Fibroblast of mammary gland (primary cell): ENCODE results near the gene VAV1.
"Not testable (repeated sequence)": the region's sequence is repeated elsewhere in the genome, so short reads cannot be mapped to it uniquely, and the experiment has no call there.

Experiments
- DNase-seq: peaks from one replicate; pipeline ENCODE4 v3.0.0-alpha.2; 2010; ENCODE audit warnings: low read depth
- H3K4me3 ChIP-seq: 2 replicates; pipeline ENCODE4 v1.5.1; 2011; ENCODE audit warnings: low read depth, mild to moderate bottlenecking, low read length, moderate library complexity; ENCODE audit not compliant: control insufficient read depth
- CTCF ChIP-seq: conservative IDR thresholded peaks from 2 replicates; pipeline ENCODE4 v1.5.1; 2011; ENCODE audit warnings: low read depth, low read length, inconsistent platforms; ENCODE audit not compliant: control insufficient read depth, insufficient read depth

Gene VAV1

GRCh38 chr19:6794686-6795431 lies 22.4 kb downstream of the VAV1 start:
- DNase-seq, result no peak
- TF ChIP-seq CTCF, result no peak
- no peak overlapping the region for H3K4me3 ChIP-seq

DNA sequence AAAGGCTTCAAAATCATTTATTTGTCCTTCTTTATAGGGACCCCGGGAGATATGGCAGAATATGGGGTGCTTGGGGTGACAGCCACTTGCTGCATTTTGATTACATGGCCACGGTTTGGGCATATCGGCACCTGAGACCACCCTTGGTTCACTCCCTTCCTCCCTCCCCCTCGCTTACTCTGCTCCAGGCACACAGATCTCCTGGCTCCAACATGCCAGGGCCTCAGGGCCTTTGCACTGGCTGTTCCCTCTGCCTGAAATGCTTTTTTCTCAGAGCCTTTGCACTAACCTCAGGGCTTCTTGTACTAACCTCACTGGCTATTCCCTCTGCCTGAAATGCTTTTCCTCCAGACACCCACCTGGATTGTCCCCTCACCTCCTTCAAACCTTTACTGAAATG lies 23.8 kb downstream of the VAV1 start:
- no peak for DNase-seq
- TF ChIP-seq CTCF, result no peak
- no peak overlapping the region for H3K4me3 ChIP-seq

DNA sequence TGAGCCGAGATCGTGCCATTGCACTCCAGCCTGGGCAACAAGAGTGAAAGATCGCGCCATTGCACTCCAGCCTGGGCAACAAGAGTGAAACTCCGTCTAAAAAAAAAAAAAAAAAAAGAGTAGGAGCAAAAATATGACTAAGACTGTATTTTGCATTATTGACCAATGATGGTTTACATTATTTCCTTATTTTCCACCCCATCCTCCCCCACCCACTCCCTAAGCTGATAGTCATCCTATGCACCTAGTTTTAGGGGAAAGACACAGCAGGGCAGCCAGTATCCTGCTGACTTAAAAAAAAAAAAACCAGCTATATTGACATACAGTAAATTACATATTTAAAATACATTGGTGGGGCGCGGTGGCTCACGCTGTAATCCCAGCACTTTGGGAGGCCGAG lies 25.1 kb downstream of the VAV1 start:
- no peak for DNase-seq
- H3K4me3 ChIP-seq, result no peak overlapping the region
- TF ChIP-seq CTCF, result no peak

GRCh38 chr19:6800160-6800790 lies 27.8 kb downstream of the VAV1 start:
- not testable (repeated sequence) for DNase-seq, H3K4me3 ChIP-seq

DNA sequence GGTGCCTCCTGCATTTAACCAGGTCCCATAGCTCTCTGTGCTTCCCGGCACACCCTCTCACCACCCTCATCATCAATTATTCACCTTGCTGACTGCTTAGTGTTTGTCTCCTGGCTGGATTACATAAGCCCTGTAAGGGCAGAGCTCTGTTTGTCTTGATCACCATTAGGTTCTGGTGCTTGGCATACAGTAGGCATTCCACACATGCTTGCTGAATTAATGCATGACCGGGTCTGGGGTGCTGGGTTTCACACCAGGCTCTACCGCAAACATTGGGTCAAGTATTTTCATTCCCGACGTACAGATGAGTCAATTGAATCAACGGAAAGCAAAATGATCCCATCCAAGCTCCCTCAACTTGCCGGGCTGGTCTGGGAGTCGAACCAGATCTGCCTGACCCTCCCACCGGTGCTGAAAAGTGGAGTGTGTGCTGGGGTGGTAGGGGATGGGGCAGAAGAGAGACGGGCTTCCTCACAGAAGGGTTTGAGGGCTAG lies 28.5 kb downstream of the VAV1 start:
- DNase-seq, result peak; percentile 36
- no peak overlapping the region for H3K4me3 ChIP-seq

GRCh38 chr19:6801485-6802086 lies 29.1 kb downstream of the VAV1 start:
- H3K4me3 ChIP-seq, result no peak overlapping the region
- DNase-seq, result no peak
- no peak for TF ChIP-seq CTCF

More for the DNA sequence above, 28.5 kb downstream of the VAV1 start:
- TF ChIP-seq CTCF, result no peak
